ENCODE data around the gene MFNG. TPM values are rescaled to one million over a fixed set of nuclear protein-coding genes. Genes with fewer than 3 reads are reported as not detected.

Gene MFNG
- total and polyA plus RNA-seq, 4 donors = 14.3 to 46.7 (median 31.0) TPM

- H3K27ac ChIP-seq (ENCODE audit: low read depth in 1 of 2, low read length in 1 of 2) = no peak overlapping the region
- WGBS, 2 donors = 47 to 50% methylated on average over 4 of the region's 4 CpGs
- no peaks in the 10 kb centered on the region for H3K9me3 ChIP-seq (ENCODE audit: control insufficient read depth in 4 of 4, insufficient read depth in 3 of 4, low read length in 3 of 4)
- peak; percentile 43 to 74 (median 50) for DNase-seq
- no peak overlapping the region for H3K4me3 ChIP-seq
- ATAC-seq (ENCODE audit: insufficient read depth, low FRiP score) = peak; percentile 45
- TF ChIP-seq, protein P1, sequence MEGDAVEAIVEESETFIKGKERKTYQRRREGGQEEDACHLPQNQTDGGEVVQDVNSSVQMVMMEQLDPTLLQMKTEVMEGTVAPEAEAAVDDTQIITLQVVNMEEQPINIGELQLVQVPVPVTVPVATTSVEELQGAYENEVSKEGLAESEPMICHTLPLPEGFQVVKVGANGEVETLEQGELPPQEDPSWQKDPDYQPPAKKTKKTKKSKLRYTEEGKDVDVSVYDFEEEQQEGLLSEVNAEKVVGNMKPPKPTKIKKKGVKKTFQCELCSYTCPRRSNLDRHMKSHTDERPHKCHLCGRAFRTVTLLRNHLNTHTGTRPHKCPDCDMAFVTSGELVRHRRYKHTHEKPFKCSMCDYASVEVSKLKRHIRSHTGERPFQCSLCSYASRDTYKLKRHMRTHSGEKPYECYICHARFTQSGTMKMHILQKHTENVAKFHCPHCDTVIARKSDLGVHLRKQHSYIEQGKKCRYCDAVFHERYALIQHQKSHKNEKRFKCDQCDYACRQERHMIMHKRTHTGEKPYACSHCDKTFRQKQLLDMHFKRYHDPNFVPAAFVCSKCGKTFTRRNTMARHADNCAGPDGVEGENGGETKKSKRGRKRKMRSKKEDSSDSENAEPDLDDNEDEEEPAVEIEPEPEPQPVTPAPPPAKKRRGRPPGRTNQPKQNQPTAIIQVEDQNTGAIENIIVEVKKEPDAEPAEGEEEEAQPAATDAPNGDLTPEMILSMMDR (IDR thresholded peaks at IDR 0.05; ENCODE audit: control extremely low read depth, extremely low read depth) = peak; percentile 77
- H3K27me3 ChIP-seq (ENCODE audit: control insufficient read depth in 3 of 3, insufficient read depth in 3 of 3, low read length in 2 of 3) = peaks cover 0 to 6% (median 0%) of the 10 kb centered on the region in 3 donors
- no peaks in the 10 kb centered on the region for H3K36me3 ChIP-seq (ENCODE audit: control insufficient read depth in 4 of 4, insufficient read depth in 4 of 4, low read length in 4 of 4)
- no peak overlapping the region for H3K9ac ChIP-seq (ENCODE audit: insufficient read depth in 1 of 2, low read length in 2 of 2)
- peaks cover 0 to 6% (median 0%) of the 10 kb centered on the region in 5 donors for H3K4me1 ChIP-seq (ENCODE audit: control insufficient read depth in 5 of 5, insufficient read depth in 5 of 5, low read length in 5 of 5)
Measured at GRCh38 chr22:37457093-37457893, 28.9 kb downstream of the MFNG start.

GRCh38 chr22:37456346-37456745 lies 29.8 kb downstream of the MFNG start:
- Histone ChIP-seq H3K27me3 (ENCODE audit: control insufficient read depth in 3 of 3, insufficient read depth in 3 of 3, low read length in 2 of 3) (peaks cover 0 to 6% (median 0%) of the 10 kb centered on the region in 3 donors), H3K9ac (ENCODE audit: insufficient read depth in 1 of 2, low read length in 2 of 2) (no peak overlapping the region), H3K4me3 (no peak overlapping the region), H3K36me3 (ENCODE audit: control insufficient read depth in 4 of 4, insufficient read depth in 4 of 4, low read length in 4 of 4) (no peaks in the 10 kb centered on the region), H3K9me3 (ENCODE audit: control insufficient read depth in 4 of 4, insufficient read depth in 3 of 4, low read length in 3 of 4) (no peaks in the 10 kb centered on the region), H3K27ac (ENCODE audit: low read depth in 1 of 2, low read length in 1 of 2) (no peak overlapping the region), H3K4me1 (ENCODE audit: control insufficient read depth in 5 of 5, insufficient read depth in 5 of 5, low read length in 5 of 5) (peaks cover 0 to 6% (median 0%) of the 10 kb centered on the region in 5 donors)
- 78 to 89% methylated on average over 17 of the region's 17 CpGs for WGBS, 2 donors
- TF ChIP-seq, protein P1 (IDR thresholded peaks at IDR 0.05; ENCODE audit: control extremely low read depth, extremely low read depth) = no peak
- no peak for DNase-seq
- no peak for ATAC-seq (ENCODE audit: insufficient read depth, low FRiP score)

- peaks cover 0 to 6% (median 0%) of the 10 kb centered on the region in 3 donors for H3K27me3 ChIP-seq (ENCODE audit: control insufficient read depth in 3 of 3, insufficient read depth in 3 of 3, low read length in 2 of 3)
- H3K9ac ChIP-seq (ENCODE audit: insufficient read depth in 1 of 2, low read length in 2 of 2) = no peak overlapping the region
- H3K4me3 ChIP-seq = no peak overlapping the region
- TF ChIP-seq, protein P1 (IDR thresholded peaks at IDR 0.05; ENCODE audit: control extremely low read depth, extremely low read depth) = no peak
- no peak overlapping the region for H3K27ac ChIP-seq (ENCODE audit: low read depth in 1 of 2, low read length in 1 of 2)
- no peaks in the 10 kb centered on the region for H3K9me3 ChIP-seq (ENCODE audit: control insufficient read depth in 4 of 4, insufficient read depth in 3 of 4, low read length in 3 of 4)
- peaks cover 0 to 6% (median 0%) of the 10 kb centered on the region in 5 donors for H3K4me1 ChIP-seq (ENCODE audit: control insufficient read depth in 5 of 5, insufficient read depth in 5 of 5, low read length in 5 of 5)
- WGBS, 2 donors = 70 to 78% methylated on average over 14 of the region's 14 CpGs
- H3K36me3 ChIP-seq (ENCODE audit: control insufficient read depth in 4 of 4, insufficient read depth in 4 of 4, low read length in 4 of 4) = no peaks in the 10 kb centered on the region
- no peak for ATAC-seq (ENCODE audit: insufficient read depth, low FRiP score)
- no peak for DNase-seq
Measured at GRCh38 chr22:37455896-37456295, 30.3 kb downstream of the MFNG start.

Data from lung (tissue), 12 donors.